ENCODE measurements around the gene RUFY1. TPM values are rescaled to one million over a fixed set of nuclear protein-coding genes. Genes with fewer than 3 reads are reported as not detected.

Gene RUFY1
- total and polyA plus RNA-seq, 12 donors = 17.0 to 38.3 (median 21.4) TPM

DNA sequence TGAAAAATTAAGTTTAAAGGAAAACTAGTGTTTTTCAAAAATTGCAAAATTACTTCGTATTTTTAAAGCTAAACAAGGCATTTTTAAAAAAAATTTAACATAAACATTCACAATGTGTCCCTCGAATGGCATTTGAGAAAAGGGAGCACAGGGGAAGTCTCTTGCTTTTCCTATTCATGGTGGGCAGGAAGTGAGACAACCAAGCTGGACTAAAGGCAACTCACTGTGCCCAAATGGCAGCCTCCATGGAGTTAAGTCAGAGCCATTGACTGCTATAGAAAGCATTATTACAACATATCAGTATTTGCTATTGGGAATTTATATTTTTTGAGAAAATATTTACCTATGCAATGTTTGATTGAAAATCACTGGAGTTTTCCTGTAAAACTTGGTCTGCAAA lies 64.8 kb downstream of the RUFY1 start:
- Histone ChIP-seq H3K4me3 (no peak overlapping the region), H3K27ac (no peak overlapping the region), H3K36me3 (peaks cover 0 to 100% (median 98%) of the 10 kb centered on the region in 9 donors), H3K9me3 (no peaks in the 10 kb centered on the region), H3K27me3 (no peaks in the 10 kb centered on the region), H3K4me1 (peaks cover 6 to 79% (median 59%) of the 10 kb centered on the region in 9 donors)
- WGBS, 2 donors = 39 to 64% methylated on average over 2 of the region's 2 CpGs
- ATAC-seq = no peak
- intact Hi-C loops (cut with DNase I) = no loop called here
- DNase-seq = no peak
- TF ChIP-seq, protein P1, sequence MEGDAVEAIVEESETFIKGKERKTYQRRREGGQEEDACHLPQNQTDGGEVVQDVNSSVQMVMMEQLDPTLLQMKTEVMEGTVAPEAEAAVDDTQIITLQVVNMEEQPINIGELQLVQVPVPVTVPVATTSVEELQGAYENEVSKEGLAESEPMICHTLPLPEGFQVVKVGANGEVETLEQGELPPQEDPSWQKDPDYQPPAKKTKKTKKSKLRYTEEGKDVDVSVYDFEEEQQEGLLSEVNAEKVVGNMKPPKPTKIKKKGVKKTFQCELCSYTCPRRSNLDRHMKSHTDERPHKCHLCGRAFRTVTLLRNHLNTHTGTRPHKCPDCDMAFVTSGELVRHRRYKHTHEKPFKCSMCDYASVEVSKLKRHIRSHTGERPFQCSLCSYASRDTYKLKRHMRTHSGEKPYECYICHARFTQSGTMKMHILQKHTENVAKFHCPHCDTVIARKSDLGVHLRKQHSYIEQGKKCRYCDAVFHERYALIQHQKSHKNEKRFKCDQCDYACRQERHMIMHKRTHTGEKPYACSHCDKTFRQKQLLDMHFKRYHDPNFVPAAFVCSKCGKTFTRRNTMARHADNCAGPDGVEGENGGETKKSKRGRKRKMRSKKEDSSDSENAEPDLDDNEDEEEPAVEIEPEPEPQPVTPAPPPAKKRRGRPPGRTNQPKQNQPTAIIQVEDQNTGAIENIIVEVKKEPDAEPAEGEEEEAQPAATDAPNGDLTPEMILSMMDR (IDR thresholded peaks at IDR 0.05) = no peak

DNA sequence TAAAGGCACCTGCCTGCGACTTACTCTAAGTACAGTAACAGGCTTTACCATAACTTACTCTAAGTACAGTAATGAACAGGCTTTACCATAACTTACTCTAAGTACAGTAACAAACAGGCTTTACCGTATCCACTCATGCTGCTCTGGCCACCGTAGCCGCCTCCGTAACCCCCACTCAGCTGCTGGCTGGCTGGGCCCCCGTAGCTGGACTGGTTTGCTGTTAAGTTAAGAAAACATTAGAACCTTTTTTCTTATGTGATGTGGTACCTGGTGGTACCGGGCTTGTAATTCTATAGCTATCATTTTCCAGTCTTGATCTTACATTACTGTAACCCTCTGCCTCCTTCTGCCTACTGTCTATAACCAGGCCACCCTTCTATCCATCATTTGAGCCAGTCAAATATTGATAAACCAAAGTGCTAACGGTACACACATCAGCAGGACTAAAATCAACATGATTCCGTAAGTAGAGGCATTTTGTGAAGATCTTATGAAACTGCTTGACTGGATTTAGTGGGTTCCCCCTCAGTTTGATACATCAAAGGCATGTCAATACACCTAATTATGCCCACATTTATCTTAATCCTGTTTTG lies 65.7 kb downstream of the RUFY1 start:
- Histone ChIP-seq H3K4me1 (peaks cover 6 to 79% (median 68%) of the 10 kb centered on the region in 9 donors), H3K9me3 (no peaks in the 10 kb centered on the region), H3K27me3 (no peaks in the 10 kb centered on the region), H3K36me3 (peaks cover 0 to 100% (median 97%) of the 10 kb centered on the region in 9 donors), H3K4me3 (no peak overlapping the region), H3K27ac (no peak overlapping the region)
- intact Hi-C loops (cut with DNase I) = no loop called here
- TF ChIP-seq, protein P1 (IDR thresholded peaks at IDR 0.05) = no peak
- DNase-seq (no peak), ATAC-seq (no peak)
- WGBS, 2 donors = 76 to 79% methylated on average over 9 of the region's 9 CpGs

DNA sequence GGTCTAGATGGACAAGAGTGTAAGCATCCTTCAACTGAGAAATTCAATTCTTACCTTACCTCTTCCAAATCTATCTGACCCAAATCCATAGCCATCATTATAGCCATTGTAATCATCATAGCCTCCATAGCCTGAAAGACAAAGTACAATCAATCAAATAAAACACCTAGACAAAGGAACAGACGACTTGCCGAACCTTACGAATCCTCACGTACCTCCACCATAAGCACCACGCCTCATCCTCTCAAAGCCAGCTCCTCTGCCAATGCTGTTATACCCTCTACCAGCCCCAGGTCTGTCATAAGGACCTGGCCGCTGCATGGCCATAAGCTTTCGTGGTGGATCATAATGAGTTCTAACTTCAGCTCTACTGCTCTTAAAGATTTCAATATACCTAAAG lies 67.6 kb downstream of the RUFY1 start:
- TF ChIP-seq, protein P1 (IDR thresholded peaks at IDR 0.05) = no peak
- 72 to 74% methylated on average over 7 of the region's 7 CpGs for WGBS, 2 donors
- Histone ChIP-seq H3K36me3 (peaks cover 0 to 97% (median 84%) of the 10 kb centered on the region in 9 donors), H3K4me3 (no peak overlapping the region), H3K27ac (no peak overlapping the region), H3K4me1 (peaks cover 9 to 83% (median 76%) of the 10 kb centered on the region in 9 donors), H3K27me3 (no peaks in the 10 kb centered on the region), H3K9me3 (no peaks in the 10 kb centered on the region)
- no peak for DNase-seq
- no peak for ATAC-seq
- intact Hi-C loops (cut with DNase I) = no loop called here

DNA sequence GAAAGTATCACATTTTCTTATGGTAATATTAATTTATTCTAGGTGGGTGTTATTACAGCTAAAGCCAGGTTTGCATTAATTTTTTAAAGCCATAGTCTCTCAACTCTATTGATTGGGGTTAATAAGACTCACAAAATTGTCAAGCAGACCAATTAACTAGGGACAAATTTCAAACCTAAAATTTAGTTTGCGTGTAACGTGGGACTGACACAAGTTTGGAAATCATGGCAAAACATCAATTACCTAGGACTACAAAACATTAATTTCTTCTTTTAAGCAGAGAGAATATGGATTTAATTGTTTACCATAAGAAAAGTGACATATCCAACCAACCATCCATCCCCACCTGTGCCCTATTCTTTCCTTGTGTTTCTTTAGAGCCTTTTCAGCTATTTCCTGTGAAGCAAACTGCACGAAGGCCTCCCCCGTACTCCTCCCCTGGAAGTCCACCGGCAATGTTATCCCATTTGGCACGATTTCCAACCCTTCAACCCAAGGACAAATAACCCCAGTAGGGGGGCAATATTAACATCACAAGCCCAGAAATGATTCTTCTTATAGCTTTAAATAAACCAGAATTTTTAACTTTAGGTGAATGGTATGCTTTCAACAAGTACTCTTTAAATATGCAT lies 68.7 kb downstream of the RUFY1 start:
- H3K9me3 ChIP-seq = no peaks in the 10 kb centered on the region
- WGBS, 2 donors = 11 to 14% methylated on average over 6 of the region's 6 CpGs
- H3K4me1 ChIP-seq = peaks cover 9 to 78% (median 69%) of the 10 kb centered on the region in 9 donors
- DNase-seq (no peak), ATAC-seq (no peak)
- peak overlapping the region in 9 of 10 donors; percentile 3 to 98 (median 86) for H3K4me3 ChIP-seq
- TF ChIP-seq, protein P1 (IDR thresholded peaks at IDR 0.05) = no peak
- peak overlapping the region in 1 of 10 donors; percentile 6 for H3K27ac ChIP-seq
- peaks cover 0 to 86% (median 73%) of the 10 kb centered on the region in 9 donors for H3K36me3 ChIP-seq
- no peaks in the 10 kb centered on the region for H3K27me3 ChIP-seq
- intact Hi-C loops (cut with DNase I) = no loop called here
